Stimulated activated CD8-positive, alpha-beta memory T cell treated with anti-CD3 and anti-CD28 coated beads, Interleukin-12 subunit alpha, Interleukin-12 subunit beta, amount 100 ng/mL, for 1 hour (primary cell): ENCODE data around the gene SLC5A1.

Source experiments
- DNase-seq: peaks from one replicate; pipeline ENCODE4 v3.0.0-alpha.2; 2020; ENCODE audit warnings: low read depth

Gene SLC5A1

GRCh38 chr22:32050678-32051515, 7.8 kb downstream of the SLC5A1 start:
- DNase-seq: no peak

- no peak for DNase-seq
These were observed 9.2 kb downstream of the SLC5A1 start for GRCh38 chr22:32052244-32052643.

GRCh38 chr22:32052936-32053791, 10.1 kb downstream of the SLC5A1 start:
- no peak for DNase-seq

- no peak for DNase-seq
These were observed 12.0 kb downstream of the SLC5A1 start for GRCh38 chr22:32055069-32055468.

- DNase-seq: no peak
These were observed 15.7 kb downstream of the SLC5A1 start for GRCh38 chr22:32058656-32059260.

- no peak for DNase-seq
These were observed 16.4 kb downstream of the SLC5A1 start for GRCh38 chr22:32059426-32059825.

GRCh38 chr22:32063701-32064100, 20.6 kb downstream of the SLC5A1 start:
- DNase-seq: no peak

- no peak for DNase-seq
These were observed 23.8 kb downstream of the SLC5A1 start for GRCh38 chr22:32066820-32067219.

- no peak for DNase-seq
These were observed 24.6 kb downstream of the SLC5A1 start for GRCh38 chr22:32067613-32068012.

GRCh38 chr22:32069579-32070372, 26.7 kb downstream of the SLC5A1 start:
- DNase-seq: no peak

- no peak for DNase-seq
These were observed 30.2 kb downstream of the SLC5A1 start for GRCh38 chr22:32073262-32073661.

GRCh38 chr22:32073823-32074380, 30.8 kb downstream of the SLC5A1 start:
- no peak for DNase-seq

GRCh38 chr22:32075997-32076760, 33.1 kb downstream of the SLC5A1 start:
- DNase-seq: no peak

GRCh38 chr22:32076761-32077084, 33.7 kb downstream of the SLC5A1 start:
- DNase-seq: no peak

- DNase-seq: no peak
These were observed 34.1 kb downstream of the SLC5A1 start for GRCh38 chr22:32077151-32077550.

GRCh38 chr22:32079130-32080089, 36.3 kb downstream of the SLC5A1 start:
- DNase-seq: no peak

- DNase-seq: no peak
These were observed 37.8 kb downstream of the SLC5A1 start for GRCh38 chr22:32080904-32081303.

GRCh38 chr22:32082331-32082730, 39.3 kb downstream of the SLC5A1 start:
- no peak for DNase-seq

GRCh38 chr22:32083000-32083399, 39.9 kb downstream of the SLC5A1 start:
- no peak for DNase-seq

- no peak for DNase-seq
These were observed 40.8 kb downstream of the SLC5A1 start for GRCh38 chr22:32083814-32084213.
